Head of caudate nucleus (tissue), 42 donors: ENCODE data around the gene SH3RF2.
"Not testable (repeated sequence)": the region's sequence is repeated elsewhere in the genome, so short reads cannot be mapped to it uniquely, and the experiment has no call there.

Experiments used
- DNase-seq, 42 donors: peaks; one replicate each; pipeline versions ENCODE4 v3.0.0 to v3.0.0-alpha.2; 2020 to 2021; ENCODE audit warnings: mixed read lengths in 7 of 42
- intact Hi-C: fragments of 100-400 bp; cut with DNase I; formaldehyde crosslinking; loops from one replicate; pipeline ENCODE4 v1.15.0; 2022

Gene SH3RF2

DNA sequence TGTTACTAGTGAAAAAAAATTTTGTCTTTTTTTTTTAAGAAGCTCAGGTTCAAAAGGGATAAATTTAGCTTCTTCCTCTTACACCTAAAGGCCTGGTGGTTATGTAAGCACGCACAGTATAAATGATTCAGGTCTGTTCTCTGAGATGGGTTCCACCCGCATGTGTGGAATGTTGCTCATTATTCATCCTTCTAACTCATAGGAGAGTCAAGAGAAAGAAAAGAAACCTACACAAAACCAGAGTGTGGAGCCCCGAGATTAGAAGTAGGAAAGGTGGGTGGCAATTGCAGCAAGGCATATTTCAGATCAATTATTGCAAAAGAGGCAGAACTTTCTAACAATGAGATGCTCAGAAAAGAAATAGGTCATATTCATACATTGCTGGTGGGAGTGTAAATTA, 155.5 kb downstream of the SH3RF2 start:
- peak in 34 of 42 donors; percentile 12 to 88 (median 50) for DNase-seq
- intact Hi-C loops: no loop called here

DNA sequence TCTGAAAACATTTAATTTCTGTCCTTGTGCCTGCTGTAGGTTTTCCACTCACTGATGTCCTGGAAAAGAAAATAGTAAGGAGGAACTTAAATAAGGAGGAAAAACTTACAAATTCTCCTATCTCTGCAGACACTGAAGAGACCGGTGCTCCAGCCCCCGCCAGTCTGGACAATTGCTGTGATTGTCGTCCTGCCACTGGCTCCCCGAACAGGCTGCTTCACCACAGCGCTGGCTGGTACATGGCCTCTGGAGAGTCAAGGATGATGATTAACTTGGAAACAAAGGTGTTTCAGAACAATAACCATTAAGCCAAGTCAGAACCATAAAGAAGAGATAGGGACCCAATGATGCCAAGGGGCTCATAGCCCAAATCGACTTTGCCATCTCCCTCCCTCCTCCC, 161.7 kb downstream of the SH3RF2 start:
- peak in 23 of 42 donors; percentile 7 to 71 (median 31) for DNase-seq
- intact Hi-C loops: no loop called here

DNA sequence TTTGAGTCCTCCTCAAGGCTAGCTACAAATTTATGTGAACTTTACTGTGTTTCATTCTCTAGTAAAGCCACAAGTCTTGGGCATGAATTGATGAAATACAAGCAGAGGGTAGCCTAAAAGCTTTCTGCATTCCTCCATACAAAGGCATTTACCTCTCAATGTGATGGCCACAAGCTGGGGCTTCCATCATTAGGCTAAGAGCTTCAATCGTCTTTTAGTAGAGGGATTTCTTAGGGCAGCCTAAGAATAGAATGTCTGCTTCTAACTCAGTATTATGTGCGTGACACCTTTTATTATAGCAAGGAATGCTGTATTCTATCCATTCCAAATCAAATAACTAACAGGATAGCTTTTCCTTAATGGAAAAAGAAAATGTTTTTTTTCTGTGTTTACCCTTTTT, 165.3 kb downstream of the SH3RF2 start:
- intact Hi-C loops: no loop called here
- DNase-seq: no peak

DNA sequence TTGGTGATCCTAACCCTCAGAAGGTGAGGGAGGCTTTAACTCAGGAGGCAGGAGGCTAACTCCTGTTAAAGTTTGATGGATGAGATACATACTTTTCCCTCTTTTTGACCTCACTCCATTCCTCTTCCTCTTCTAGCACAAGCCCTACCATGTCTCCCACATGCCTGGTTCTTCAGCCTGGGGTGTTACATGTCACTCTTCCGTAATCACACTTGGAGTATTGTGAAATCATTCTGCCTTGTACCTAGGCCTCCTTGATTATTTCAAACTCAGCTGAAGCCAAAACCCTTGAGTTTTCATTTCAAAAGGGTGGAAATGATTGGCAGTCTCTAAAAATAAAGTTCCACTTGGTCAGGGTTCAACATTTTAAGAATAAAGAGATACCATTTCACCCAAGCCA, 167.2 kb downstream of the SH3RF2 start:
- intact Hi-C loops: no loop called here

DNA sequence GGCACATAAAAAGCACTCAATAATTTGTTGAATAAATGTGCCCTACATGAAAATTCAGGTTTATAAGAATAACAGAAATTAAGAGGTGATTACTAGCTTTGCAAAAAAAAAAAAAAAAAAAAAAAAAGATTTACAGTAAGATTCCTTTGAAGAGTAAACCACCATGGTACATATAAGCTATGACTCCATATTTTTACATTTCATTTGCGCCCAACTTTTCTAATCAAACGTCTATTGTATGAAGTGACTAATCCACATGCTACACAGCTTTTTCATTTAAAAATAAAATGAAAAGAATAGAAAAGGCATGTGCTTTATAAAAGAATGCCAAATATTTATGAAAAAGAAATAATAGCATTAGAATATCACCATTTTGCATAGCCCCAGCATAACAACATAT, 169.1 kb downstream of the SH3RF2 start, which contains the start of gene PLAC8L1:
Gene PLAC8L1 (minus strand): TSS at position 101 of the 400 bp plus-strand sequence. CDS start 1,266 bp downstream, outside the sequence.
- intact Hi-C loops: no loop called here
- no peak for DNase-seq

More for the DNA sequence above, 167.2 kb downstream of the SH3RF2 start:
- no peak for DNase-seq

DNA sequence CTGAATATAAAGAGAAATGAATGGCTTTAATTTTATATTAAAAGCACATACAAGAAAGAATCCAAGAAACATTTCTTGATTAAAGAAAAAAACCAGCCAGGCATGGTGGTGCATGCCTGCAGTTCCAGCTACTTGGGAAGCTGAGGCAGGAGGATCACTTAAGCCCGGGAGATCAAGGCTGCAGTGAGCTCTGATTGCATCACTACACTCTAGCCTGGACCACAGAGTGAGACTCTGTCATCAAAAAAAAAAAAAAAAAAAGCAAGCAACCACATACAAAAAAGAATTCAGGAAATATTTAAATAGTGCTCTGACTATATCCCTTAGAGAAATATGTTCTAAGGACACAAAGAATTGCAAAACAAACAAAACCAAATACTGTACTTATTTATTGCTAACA, 171.5 kb downstream of the SH3RF2 start:
- intact Hi-C loops: no loop called here

DNA sequence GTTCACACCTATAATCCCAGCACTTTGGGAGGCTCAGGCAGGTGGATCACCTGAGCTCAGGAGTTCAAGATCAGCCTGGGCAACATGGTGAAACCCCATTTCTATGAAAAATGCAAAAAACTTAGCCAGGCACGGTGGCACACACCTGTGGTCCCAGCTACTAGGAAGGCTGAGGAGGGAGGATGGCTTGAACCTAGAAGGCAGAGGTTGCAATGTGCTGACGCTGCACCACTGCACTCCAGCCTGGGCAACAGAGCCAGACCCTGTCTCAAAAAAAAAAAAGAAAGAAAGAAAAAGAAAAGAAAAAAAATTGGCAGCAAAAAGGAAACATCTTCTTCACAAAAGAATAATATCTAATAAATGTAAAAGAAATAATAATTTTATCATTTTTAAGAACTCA, 172.5 kb downstream of the SH3RF2 start:
- intact Hi-C loops: not testable (repeated sequence)

More for the DNA sequence above, 171.5 kb downstream of the SH3RF2 start:
- no peak for DNase-seq

DNA sequence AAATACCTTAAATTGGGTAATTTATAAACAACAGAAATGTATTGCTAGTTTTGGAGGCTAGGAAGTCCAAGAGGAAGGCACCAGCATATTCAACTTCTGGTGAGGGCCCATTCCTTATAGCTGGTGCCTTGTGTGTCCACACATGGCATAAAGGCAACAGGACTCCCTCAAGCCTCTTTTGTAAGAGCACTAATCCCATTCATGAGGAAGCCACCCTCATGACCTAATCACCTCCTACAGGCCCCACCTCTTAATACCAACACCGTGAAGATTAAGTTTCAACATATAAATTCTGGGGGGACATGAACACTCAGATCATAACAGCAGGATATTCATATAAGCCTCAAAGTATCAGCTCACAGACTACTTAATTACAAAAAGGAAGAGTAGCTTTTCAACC, 173.0 kb downstream of the SH3RF2 start:
- intact Hi-C loops: no loop called here
- no peak for DNase-seq

More for the DNA sequence above, 172.5 kb downstream of the SH3RF2 start:
- not testable (repeated sequence) for DNase-seq

DNA sequence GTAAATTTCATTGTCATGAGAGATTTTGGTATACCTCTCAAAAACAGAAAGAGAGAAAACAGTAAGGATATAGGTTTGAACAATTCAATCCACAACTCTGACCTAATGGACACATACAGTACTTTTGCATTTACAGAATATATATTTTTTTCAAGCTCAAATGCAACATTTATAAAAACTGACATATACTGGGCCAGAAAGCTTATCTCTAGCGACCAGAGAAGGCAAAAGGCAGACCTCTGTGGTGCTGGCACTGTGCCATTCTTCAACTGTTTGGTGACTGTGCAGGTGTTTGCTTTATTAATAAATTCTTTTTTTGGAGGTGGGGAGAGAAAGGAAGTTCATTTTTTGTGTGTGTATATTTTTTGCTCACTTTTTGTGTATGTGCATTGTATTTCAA, 175.0 kb downstream of the SH3RF2 start:
- no peak for DNase-seq
- intact Hi-C loops: no loop called here

DNA sequence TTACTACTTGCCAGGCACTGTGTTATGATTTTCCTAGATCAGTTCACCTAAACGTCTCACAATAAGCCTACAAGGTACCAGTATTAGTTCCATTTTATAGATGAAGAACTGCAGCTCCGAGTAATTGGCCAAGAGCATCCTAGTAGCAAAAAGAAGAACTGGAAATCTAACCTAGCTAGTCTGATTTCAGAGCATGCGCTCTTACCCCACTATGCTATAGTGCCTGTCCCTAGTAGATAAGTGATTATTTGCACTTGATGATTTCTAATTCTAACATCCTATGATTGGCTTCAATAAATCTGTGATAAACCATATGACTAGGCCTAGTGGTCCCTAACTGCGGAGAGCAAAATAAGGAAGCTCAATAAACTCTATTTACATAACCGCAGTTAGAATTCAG, 176.1 kb downstream of the SH3RF2 start:
- intact Hi-C loops: no loop called here
- DNase-seq: no peak
